ENCODE data around the gene OR4K14.
"Not testable (repeated sequence)": the region's sequence is repeated elsewhere in the genome, so short reads cannot be mapped to it uniquely, and the experiment has no call there.

OR4K14 gene, protein sequence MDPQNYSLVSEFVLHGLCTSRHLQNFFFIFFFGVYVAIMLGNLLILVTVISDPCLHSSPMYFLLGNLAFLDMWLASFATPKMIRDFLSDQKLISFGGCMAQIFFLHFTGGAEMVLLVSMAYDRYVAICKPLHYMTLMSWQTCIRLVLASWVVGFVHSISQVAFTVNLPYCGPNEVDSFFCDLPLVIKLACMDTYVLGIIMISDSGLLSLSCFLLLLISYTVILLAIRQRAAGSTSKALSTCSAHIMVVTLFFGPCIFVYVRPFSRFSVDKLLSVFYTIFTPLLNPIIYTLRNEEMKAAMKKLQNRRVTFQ

DNA sequence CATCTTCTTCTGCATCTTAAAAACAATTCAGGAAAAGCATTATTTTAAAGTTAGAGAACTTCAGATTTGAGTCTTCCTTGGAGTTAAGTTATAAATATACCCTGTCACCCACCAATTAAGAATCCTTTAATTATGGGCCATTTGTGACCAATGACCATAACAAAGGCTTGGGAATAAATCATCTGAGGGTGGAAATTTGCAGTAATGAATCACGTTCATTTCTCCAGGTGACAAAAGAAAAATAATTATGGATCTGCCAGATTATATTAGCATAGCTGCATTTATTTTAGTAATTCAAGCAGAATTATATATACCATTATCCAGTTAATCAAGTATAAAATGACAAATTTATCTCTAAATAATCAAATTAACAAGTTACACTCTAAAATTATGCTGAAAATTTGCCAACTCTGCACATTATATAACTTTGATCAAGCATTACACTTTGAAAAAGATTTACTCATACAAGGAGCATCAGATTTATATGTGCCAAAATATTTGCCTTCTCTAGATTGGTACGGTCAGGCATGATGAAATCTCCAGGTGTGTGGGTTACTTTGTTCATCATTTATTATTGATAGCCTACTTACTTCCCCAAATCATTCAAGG lies at the start of gene OR4K14:
Gene OR4K14, minus strand, starts transcription at position 51 of the 609 bp plus-strand sequence. CDS start 4,114 bp downstream, outside the sequence.
- DNase-seq (ENCODE audit: low read depth in 2 of 2): no peak

DNA sequence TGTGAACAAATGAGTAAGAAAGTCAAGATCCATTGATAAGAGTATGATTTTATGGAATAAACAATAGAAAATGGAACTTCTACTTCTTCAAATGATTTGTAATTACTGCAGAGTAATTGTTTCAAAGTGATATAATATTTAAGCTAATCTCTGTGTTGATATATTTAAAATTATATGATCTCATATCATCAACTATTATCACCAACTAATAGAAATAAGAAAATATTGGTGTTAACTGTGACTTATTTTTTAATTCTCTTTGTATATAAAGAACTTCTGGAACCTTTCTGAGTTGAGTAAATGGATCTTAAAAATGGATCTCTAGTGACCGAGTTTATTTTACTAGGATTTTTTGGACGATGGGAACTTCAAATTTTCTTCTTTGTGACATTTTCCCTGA lies 40.6 kb upstream of the OR4K14 start, which contains the start of gene OR4L1:
Gene OR4L1, plus strand, starts transcription at position 301 of the 400 bp plus-strand sequence. Its CDS starts 0 bp downstream, at position 301.
- DNase-seq (ENCODE audit: low read depth in 2 of 2): no peak

DNA sequence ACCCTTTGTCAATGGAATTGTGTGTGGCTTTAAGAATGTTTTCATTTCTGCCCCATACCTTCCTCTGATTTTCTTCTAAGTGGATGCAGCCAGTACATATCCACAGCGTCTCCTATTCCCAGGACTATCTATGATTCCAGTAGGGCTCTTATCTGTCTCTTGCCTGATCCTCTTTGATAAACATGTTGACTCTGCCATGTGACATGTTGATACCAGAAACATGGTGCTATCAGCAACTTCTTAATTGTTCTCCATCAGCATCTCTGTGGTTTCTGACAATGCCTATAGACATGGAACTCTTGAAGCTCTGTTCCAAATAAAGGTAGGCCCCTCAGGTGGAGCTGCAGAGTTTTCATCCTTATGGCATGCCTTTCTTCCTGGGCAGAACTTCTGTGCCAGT lies 29.1 kb upstream of the OR4K14 start:
- DNase-seq (ENCODE audit: low read depth in 2 of 2): no peak

DNA sequence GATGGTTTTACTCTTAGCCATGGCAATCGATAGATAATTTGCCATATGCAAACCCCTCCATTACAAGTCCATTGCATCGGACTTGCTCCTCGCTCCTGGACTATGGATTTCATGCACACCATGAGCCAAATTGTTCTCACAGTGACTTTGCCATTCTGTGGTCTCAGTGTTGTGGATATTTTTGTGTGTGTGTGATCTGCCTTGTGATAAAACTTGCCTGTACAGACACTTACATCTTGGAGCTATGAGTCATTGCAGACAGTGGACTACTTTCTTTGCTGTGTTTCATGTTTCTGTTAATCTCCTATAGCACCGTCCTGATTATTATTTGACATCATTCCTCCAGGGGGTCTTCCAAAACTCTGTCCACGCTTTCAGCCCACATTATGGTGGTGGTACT lies 25.1 kb upstream of the OR4K14 start:
- DNase-seq (ENCODE audit: low read depth in 2 of 2): no peak

DNA sequence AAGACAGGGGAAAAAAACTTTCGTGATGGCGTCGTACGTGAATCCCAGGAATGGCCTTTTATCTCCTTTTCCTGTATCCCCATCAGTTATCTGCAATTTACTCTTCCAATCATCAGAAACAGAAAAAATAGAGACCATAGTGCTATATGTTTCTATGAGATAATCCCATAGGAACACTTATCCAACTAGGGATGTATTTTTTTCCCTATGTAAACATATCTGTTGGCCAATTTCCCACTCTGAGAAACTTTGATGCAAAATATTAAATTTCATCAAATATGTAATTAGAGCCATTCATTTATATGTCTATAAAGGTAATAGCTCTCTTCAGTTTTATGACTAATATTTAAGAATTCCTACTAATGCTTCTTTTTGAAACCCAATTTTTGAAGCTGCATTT lies 16.8 kb upstream of the OR4K14 start, which contains the start of gene OR4K13:
Gene OR4K13, minus strand, starts transcription at position 101 of the 400 bp plus-strand sequence. CDS start 1,280 bp downstream, outside the sequence.
- DNase-seq (ENCODE audit: low read depth in 2 of 2): no peak

DNA sequence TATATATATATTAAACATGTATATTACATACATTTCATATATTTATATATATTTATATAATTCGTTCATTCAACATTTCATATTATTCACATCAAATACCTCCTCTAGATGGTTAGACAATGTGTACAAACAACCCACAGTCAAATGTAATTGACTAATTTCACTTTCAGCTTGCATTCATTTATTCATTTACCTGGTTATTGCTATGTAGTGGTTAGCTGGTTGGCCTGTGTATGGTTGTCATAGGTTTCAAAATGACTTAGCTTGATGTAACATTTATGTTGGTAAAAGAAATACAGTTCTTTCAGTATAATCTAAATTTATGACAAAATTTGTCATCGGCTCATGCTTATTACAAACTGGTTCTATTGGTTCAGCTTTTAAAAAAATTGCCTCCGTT lies 16.3 kb upstream of the OR4K14 start:
- no peak for DNase-seq (ENCODE audit: low read depth in 2 of 2)

DNA sequence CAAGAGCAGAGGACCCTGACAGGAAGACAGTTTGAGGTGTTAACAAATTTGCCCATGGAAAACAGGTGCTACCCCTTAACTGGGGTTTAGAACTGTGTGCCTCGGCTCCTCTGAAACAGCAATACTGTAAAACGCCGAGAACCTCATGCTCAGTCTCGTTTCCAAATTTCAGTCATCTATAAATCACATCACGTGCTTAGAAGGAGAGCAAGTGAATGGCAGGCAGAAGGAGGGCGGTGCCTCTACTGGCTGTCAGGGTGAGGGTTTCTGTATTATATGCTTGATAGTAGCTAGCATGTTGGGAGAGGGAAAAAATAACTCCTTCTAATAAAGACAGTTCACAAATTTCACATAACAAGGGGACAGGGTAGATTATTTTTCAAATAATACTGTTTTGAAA lies 12.0 kb upstream of the OR4K14 start:
- no peak for DNase-seq (ENCODE audit: low read depth in 2 of 2)

DNA sequence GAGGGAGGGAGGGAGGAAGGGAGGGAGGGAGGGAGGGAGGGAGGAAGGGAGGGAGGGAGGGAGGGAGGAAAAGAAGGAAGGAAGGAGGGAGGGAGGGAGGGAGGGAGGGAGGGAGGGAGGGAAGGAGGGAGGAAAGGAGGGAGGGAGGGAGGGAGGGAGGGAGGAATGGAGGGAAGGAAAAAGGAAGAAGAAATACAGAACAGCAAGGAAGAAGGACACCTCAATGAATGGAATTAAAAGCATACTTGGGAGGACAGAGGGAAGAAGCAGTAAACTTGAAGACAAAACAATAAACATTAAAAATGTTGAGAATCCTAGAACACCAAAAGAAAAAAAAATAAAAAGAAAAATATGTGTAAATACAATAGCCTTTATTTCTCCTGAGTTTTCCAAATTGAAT lies 11.0 kb downstream of the OR4K14 start:
- no peak for DNase-seq (ENCODE audit: low read depth in 2 of 2)

DNA sequence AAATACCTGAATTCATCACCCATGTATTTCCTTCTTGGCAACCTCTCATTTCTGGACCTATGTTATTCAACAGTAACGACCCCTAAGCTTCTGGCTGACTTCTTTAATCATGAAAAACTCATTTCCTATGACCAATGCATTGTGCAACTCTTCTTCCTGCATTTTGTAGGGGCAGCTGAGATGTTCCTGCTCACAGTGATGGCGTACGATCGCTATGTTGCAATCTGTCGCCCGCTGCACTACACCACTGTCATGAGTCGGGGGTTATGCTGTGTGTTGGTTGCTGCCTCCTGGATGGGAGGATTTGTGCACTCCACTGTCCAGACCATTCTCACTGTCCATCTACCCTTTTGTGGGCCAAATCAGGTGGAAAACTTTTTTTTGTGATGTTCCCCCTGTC lies 16.8 kb downstream of the OR4K14 start:
- DNase-seq (ENCODE audit: low read depth in 2 of 2): no peak

DNA sequence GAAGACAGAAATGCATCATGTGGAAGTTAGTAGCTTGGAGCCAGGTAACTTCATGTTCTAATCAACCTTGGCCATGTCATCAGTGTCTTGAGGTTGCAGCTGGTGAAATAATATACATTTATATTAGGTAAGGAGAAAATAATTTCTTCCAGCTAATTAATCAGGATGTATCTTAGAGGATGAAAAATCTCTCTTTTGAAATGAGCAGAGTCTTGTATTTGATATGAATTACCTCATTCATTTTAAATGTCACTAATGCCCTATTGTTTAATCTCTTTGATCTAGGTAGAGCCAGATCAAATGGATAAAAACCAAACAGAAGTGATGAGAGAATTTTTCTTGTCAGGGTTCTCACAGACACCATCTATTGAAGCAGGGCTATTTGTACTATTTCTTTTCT lies 17.2 kb downstream of the OR4K14 start, which contains the start of gene OR4Q2:
Gene OR4Q2, plus strand, starts transcription at position 301 of the 400 bp plus-strand sequence.
- DNase-seq (ENCODE audit: low read depth in 2 of 2): no peak

DNA sequence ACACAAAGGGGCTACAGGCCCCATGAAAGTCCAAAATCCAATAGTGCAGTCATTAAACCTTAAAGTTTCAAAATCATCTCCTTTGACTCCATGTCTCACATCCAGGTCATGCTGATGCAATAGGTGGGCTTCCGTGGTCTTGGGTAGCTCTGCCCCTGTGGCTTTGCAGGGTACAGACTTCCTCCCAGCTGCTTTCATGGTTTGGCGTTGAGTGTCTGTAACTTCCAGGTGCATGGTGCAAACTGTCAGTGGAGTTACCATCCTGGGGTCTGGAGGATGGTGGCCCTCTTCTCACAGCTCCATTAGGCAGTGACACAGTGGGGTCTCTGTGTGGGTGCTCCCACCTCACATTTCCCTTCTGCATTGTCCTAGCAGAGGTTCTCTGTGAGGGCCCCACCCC lies 25.7 kb downstream of the OR4K14 start:
- DNase-seq (ENCODE audit: low read depth in 2 of 2): no peak

DNA sequence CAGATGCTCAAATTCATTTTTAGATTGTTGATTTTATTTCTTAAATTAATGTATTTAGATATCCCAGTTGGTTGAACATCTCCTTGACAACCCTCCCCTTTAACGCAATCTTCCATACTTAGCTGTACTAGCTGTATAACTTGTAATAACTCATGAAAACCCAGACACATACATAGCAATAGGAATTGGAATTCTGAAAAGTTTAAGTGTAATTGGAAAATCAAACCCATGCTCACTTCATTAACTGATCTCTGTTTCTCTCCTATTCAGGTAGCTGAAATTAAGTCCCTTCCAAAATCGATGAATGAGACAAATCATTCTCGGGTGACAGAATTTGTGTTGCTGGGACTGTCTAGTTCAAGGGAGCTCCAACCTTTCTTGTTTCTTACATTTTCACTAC lies 43.8 kb downstream of the OR4K14 start, which contains the start of gene OR4K15:
Gene OR4K15, plus strand, starts transcription at position 301 of the 400 bp plus-strand sequence. Its CDS starts 0 bp downstream, at position 301.
- DNase-seq (ENCODE audit: low read depth in 2 of 2): no peak

DNA sequence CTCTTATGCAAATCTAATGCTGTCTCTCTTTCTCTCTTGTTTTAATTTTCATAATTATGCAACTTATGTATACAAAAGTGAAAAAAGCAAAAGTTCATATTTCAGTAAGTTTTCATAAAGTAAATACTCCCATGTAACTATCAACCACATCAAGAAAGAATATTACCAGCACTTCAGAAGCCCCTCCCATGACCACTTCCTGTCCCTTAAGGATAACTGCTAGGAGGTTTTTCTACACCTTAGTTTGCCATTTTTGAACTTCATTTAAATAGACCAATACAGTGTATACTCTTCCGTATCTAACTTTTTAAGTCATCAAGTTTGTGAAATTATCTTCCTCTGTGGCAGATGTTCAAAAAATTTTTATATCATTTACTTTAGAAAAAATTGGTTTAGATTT lies 44.3 kb downstream of the OR4K14 start:
- no peak for DNase-seq (ENCODE audit: low read depth in 2 of 2)

DNA sequence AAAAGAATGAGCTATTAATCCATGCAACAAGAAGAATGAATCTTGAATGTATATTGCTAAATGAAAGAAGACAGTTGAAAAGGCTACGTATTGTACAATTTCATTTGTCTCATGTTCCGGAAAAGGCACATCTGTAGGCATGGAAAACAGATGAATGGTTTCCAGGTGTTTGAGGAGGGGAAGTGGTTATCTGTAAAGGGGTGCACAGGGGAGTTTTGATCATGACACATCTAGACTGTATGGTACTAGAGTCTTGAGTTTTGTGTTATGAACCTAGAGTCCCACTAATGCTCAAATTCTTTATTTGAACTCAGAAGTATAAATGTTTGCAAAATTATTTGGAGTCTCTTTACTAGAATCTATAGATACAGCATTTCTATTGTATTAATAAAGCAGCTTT lies 49.4 kb downstream of the OR4K14 start:
- not testable (repeated sequence) for DNase-seq (ENCODE audit: low read depth in 2 of 2)
